HG03103 (cell line): ENCODE results near the gene C15orf62.

Experiments used
- ATAC-seq: cut with Tn5 transposase; IDR thresholded peaks from one replicate; pipeline ENCODE4 v1.9.1; 2021; ENCODE audit warnings: low read depth; ENCODE audit not compliant: unreplicated experiment

The C15orf62 gene

DNA sequence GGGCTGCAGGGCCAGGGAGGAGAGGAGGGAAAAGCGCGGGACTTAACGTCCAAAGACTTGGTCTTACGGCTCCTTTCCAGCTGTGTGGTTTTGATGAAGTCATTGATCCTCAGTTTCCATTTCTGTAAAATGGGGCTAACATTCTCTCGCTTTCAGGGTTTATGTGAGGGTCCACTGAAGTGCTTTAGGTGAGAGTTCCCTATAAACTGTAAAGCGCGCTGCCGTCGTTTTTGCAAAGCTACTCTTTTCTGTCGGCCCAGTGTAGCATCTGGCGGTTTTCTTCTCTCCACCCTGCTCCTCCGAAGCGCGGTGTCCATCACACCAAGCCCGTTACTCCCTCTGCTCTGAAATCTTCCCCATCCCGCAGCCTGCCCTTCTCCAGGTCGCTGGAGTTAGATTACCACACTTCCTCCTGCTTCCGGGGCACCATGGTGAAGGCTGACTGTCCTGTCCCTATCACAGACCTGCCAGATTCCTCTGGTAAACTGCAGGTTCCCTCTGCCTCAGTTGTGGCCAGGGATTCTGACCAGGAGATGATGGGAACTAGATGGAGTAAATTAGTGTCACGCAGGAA, 38.2 kb downstream of the C15orf62 start:
- no peak for ATAC-seq

DNA sequence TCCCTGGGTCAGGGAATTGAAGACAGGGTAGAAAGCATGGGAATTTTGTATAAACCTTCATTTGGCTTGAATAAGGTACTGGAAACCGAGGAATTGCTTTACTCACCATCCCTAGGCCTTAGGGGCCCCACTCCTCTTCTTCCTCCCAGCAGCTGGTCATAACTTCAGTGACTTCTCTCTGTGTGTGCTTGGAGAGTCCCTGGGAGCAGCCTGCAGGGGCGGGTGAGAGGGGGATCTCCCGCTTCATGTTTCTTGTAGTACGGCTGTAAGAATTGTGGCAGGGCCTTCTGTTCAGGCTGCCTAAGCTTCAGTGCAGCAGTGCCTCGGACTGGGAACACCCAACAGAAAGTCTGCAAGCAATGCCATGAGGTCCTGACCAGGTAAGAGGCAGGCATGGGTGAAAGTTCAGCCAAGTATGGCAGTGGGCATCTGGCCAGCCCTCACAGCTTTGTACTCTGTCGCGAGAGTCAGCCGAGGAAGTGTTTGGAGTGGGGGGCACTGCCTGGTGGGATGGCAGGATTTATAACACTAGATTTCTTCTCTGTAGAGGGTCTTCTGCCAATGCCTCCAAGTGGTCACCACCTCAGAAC, 39.2 kb downstream of the C15orf62 start:
- no peak for ATAC-seq

DNA sequence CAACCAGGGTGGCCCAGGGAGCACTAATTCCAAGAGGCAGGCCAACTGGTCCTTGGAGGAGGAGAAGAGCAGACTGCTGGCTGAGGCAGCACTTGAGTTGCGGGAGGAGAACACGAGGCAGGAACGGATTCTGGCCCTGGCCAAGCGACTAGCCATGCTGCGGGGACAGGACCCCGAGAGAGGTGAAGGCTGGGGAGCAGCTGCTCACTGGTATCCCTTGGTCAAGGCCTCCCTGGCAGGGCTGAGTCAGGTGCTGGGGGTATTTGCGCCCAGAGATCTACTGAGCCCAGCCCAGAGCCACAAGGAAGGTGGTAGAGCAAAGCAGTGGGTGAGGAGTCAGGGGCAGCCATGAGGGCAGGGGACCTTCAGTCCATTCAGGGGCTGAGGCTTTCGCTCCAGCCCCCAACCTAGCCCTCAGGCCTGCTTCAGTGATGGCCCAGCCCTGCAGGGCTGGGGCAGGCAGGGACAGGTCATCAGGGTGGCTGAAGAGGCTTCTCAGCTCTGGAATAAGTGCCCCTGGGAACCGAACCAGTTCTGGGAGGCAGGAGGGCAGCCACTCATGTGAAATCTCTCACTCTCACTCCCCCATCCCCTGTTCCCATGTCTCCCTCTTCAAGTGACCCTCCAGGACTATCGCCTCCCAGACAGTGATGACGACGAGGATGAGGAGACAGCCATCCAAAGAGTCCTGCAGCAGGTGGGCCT, 43.1 kb downstream of the C15orf62 start:
- no peak for ATAC-seq

DNA sequence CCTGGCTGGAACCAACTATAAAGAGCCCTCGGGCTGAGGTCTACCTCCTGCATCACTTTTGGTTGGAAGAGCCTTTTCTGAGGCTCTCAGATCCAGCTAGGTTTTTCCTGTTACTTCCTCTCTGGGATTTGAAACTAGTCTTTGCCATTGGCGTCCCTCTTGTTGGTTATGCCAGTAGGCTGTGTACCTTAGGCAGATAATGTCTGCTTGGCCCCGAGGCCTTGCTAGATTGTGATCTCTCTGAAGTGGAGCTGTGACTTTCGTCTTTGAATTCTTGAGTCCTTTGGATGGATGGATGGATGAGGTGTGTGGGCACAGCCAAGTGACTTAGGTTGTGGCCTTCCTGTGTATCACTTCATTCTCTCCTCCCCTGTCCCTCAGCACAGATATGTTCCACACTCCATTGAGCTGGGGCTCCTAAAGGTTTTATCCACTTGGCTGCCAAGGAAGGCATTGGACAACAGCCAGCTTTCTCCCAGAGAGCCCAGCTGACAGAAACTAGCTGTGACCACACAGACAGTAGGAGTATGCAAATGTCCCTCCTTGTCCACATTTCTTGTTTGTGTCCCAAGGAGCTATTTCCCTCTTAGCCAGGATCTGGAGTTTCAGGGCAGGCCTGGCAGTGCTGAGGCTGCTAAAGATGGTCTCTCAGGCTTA, 45.4 kb downstream of the C15orf62 start:
- no peak for ATAC-seq

DNA sequence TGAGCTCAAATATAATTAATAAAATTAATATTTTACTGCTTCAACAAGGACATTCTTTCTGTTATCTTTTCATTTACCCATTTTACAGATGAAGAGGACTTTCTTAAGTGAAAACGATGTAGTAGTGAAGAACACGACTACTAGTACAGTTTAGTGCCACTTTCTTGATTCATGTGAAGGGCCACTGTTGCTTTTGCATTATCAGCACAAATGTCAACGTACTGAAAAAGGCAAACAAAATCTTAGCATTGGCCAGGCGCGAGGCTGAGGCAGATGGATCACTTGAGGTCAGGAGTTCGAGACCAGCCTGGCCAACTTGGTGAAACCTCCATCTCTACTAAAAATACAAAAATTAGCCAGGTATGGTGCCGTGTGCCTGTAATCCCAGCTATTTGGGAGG, 49.3 kb downstream of the C15orf62 start:
- ATAC-seq = no peak

DNA sequence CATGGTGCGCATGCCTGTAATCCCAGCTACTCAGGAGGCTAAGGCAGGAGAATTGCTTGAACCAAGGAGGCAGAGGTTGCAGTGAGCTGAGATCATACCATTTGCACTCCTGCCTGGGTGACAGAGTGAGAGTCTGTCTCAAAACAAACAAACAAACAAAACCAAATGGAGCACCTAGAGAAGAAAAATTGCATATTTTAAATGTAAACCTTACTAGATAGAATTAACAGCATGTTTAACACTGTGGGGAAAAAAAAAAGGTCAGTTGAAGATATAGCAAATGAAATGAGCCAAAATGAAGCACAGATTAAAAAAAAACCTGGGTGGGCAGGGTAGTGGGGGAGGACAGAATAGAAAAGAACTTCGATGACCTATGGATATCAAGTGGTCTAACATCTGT, 51.4 kb downstream of the C15orf62 start:
- ATAC-seq = no peak
